Measurements from ENCODE around the gene RPS4Y2. TPM values are rescaled to one million over a fixed set of nuclear protein-coding genes. Genes with fewer than 3 reads are reported as not detected.

Gene RPS4Y2
- total RNA-seq, 4 donors from 2014 or later = not detected

DNA sequence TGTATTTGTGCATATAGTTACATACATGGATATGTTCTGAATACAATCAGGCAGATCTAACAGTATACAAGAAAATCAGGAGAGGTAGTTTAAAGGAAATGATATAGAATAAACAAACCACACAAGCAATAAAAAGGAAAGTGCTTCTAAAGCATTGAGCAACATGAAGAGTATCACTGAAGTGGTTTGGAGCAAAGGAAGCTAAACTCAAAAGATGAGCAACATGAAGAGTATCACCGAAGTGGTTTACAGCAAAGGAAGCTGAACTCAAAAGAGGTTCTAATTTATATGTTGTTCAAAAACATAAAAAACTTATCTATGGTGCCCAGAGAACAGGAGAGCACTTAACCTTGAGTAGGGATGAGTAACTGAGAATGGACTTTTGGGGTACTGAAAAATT, 29.1 kb downstream of the RPS4Y2 start:
- H3K4me1 ChIP-seq = no peaks in the 10 kb centered on the region

DNA sequence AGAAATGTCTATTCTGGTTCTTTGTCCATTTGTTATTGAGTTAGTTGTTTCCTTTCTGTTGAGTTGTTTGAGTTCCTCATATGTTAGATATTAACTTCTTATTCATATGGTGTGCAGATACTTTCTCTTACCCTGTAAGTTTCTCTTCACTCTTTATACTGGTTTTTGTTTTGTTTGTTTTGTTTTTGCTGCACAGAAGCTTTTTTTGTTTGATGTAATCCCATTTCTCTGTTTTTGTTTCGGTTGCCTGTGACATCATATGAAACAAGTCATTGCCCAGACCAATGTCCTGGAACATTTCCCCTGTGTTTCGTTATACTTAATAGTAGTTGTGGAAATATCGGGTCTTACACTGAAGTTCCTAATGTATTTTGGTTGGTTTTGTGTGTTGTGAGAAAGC, 31.2 kb downstream of the RPS4Y2 start:
- no peak overlapping the region for H3K27ac ChIP-seq
- no peaks in the 10 kb centered on the region for H3K4me1 ChIP-seq
- WGBS = no CpG with 5 or more reads among the region's 3 CpGs
- no peaks in the 10 kb centered on the region for H3K36me3 ChIP-seq
- H3K27me3 ChIP-seq = no peaks in the 10 kb centered on the region
- no peak overlapping the region for H3K4me3 ChIP-seq
- H3K9me3 ChIP-seq = no peaks in the 10 kb centered on the region
- no peak for DNase-seq (ENCODE audit: low spot score in 2 of 2)
- TF ChIP-seq, protein P1, sequence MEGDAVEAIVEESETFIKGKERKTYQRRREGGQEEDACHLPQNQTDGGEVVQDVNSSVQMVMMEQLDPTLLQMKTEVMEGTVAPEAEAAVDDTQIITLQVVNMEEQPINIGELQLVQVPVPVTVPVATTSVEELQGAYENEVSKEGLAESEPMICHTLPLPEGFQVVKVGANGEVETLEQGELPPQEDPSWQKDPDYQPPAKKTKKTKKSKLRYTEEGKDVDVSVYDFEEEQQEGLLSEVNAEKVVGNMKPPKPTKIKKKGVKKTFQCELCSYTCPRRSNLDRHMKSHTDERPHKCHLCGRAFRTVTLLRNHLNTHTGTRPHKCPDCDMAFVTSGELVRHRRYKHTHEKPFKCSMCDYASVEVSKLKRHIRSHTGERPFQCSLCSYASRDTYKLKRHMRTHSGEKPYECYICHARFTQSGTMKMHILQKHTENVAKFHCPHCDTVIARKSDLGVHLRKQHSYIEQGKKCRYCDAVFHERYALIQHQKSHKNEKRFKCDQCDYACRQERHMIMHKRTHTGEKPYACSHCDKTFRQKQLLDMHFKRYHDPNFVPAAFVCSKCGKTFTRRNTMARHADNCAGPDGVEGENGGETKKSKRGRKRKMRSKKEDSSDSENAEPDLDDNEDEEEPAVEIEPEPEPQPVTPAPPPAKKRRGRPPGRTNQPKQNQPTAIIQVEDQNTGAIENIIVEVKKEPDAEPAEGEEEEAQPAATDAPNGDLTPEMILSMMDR (IDR thresholded peaks at IDR 0.05) = no peak
- TF ChIP-seq POLR2A (IDR thresholded peaks at IDR 0.05) (no peak), POLR2AphosphoS5 (IDR thresholded peaks at IDR 0.05) (no peak), EP300 (IDR thresholded peaks at IDR 0.05) (no peak)

More for the DNA sequence above, 29.1 kb downstream of the RPS4Y2 start:
- WGBS = no CpG with 5 or more reads among the region's 1 CpG
- Histone ChIP-seq H3K36me3 (no peaks in the 10 kb centered on the region), H3K27me3 (no peaks in the 10 kb centered on the region), H3K4me3 (no peak overlapping the region), H3K27ac (no peak overlapping the region), H3K9me3 (no peaks in the 10 kb centered on the region)
- no peak for DNase-seq (ENCODE audit: low spot score in 2 of 2)
- no peak for TF ChIP-seq POLR2A (IDR thresholded peaks at IDR 0.05)
- TF ChIP-seq EP300 (IDR thresholded peaks at IDR 0.05) = no peak
- TF ChIP-seq, protein P1 (IDR thresholded peaks at IDR 0.05) = no peak
- TF ChIP-seq POLR2AphosphoS5 (IDR thresholded peaks at IDR 0.05) = no peak

DNA sequence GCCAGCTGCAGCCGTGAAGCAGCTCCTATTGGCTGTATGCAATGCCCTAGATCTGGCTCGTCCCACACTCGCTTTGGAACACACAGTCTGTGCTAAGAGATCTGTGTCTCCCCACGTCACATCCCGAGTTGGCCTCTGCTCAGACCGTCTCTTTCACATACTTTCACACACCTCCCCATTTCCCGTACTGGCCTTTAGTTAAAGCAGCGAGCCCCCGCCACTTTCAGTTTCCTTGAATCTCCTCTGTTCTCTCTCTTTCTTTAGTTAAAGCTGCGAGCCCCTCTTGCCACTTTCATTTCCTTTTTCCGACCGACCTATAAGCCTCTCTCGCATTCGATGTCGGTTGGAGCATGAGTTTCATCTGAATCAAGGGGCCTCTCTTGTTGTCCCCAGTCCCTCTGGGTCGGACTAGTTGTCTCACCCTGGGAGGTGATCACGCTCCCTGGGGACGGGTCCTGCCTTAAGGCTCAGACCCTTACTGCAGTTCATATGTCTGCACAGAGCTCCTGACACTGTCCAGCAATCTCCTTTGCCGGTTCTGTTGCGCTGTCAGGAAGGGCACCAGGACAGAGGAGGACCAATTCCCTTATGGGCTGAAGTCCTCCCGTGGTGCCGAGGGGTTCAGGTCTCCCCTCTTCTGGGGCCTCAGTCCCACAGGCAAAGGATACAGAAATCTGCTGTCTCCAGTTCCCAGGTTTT, 42.6 kb downstream of the RPS4Y2 start:
- Histone ChIP-seq H3K4me1 (no peaks in the 10 kb centered on the region), H3K36me3 (no peaks in the 10 kb centered on the region), H3K4me3 (no peak overlapping the region), H3K27me3 (no peaks in the 10 kb centered on the region), H3K27ac (no peak overlapping the region), H3K9me3 (no peaks in the 10 kb centered on the region)
- no CpG with 5 or more reads among the region's 22 CpGs for WGBS
- no peak for DNase-seq (ENCODE audit: low spot score in 2 of 2)
- no peak for TF ChIP-seq POLR2A (IDR thresholded peaks at IDR 0.05)
- TF ChIP-seq POLR2AphosphoS5 (IDR thresholded peaks at IDR 0.05) = no peak
- TF ChIP-seq, protein P1 (IDR thresholded peaks at IDR 0.05) = no peak
- TF ChIP-seq EP300 (IDR thresholded peaks at IDR 0.05) = no peak

DNA sequence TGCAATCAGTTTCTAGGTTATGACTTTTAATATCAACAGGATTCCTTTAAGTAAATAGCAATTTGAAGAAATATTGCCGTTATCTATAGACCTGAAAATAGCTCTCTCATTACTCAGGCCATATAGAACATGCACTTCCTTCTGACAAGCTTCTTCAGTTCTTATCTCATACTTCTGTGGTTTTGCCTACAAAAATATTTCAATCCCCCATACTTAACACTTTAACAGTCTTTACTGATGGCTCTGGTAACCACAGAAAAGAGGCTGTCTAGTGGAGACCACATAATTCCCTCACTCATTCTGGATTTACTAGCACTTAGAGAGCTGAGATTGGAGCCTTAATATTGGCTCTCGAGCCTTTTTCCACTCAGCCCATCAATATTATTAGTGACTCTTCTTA, 46.8 kb downstream of the RPS4Y2 start:
- TF ChIP-seq POLR2AphosphoS5 (IDR thresholded peaks at IDR 0.05) (no peak), POLR2A (IDR thresholded peaks at IDR 0.05) (no peak), EP300 (IDR thresholded peaks at IDR 0.05) (no peak)
- TF ChIP-seq, protein P1 (IDR thresholded peaks at IDR 0.05) = no peak
- no CpG with 5 or more reads among the region's 2 CpGs for WGBS
- no peaks in the 10 kb centered on the region for H3K4me1 ChIP-seq
- no peaks in the 10 kb centered on the region for H3K27me3 ChIP-seq
- no peaks in the 10 kb centered on the region for H3K9me3 ChIP-seq
- no peak overlapping the region for H3K4me3 ChIP-seq
- no peak for DNase-seq (ENCODE audit: low spot score in 2 of 2)
- H3K36me3 ChIP-seq = no peaks in the 10 kb centered on the region
- H3K27ac ChIP-seq = no peak overlapping the region

DNA sequence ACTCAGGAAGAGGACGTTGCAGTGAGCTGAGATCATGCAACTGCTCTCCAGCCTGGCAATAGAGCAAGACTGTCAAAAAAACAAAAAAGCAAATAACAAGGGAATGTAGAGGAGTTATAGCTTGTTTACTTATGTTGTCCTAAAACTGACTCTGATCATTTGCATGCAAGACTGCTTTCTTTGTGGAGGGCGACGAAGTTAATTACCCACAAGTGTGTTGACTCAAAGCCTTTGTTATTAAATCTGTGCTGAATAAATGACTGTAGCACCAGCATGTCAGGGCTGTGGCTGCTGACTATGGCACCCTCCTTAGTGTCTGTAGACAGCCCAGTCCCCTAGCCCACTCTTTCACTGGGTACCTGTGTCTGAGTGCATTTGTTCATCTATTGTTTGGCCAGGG, 50.3 kb downstream of the RPS4Y2 start:
- no peak for DNase-seq (ENCODE audit: low spot score in 2 of 2)
- H3K27me3 ChIP-seq = no peaks in the 10 kb centered on the region
- TF ChIP-seq POLR2AphosphoS5 (IDR thresholded peaks at IDR 0.05) (no peak), EP300 (IDR thresholded peaks at IDR 0.05) (no peak), POLR2A (IDR thresholded peaks at IDR 0.05) (no peak)
- TF ChIP-seq, protein P1 (IDR thresholded peaks at IDR 0.05) = no peak
- no peak overlapping the region for H3K27ac ChIP-seq
- H3K36me3 ChIP-seq = no peaks in the 10 kb centered on the region
- no peaks in the 10 kb centered on the region for H3K4me1 ChIP-seq
- no peaks in the 10 kb centered on the region for H3K9me3 ChIP-seq
- H3K4me3 ChIP-seq = no peak overlapping the region
- no CpG with 5 or more reads among the region's 3 CpGs for WGBS
